Measurements from ENCODE around the gene FITM1.

GRCh38 chr14:24123424-24124417, 6.7 kb upstream of the FITM1 start:
- TF ChIP-seq POLR2A (IDR thresholded peaks at IDR 0.05) (no peak), CTCF (IDR thresholded peaks at IDR 0.05) (no peak)

Data from heart left ventricle (tissue), 13 donors.